ENCODE measurements around the gene MYH16. TPM values are rescaled to one million over a fixed set of nuclear protein-coding genes. Genes with fewer than 3 reads are reported as not detected.
A peak's percentile ranks its signal among the peaks of the same experiment; 100 is the strongest.
"Not testable (repeated sequence)": the region's sequence is repeated elsewhere in the genome, so short reads cannot be mapped to it uniquely, and the experiment has no call there.

MYH16 gene
- total RNA-seq, 5 donors from 2014 or later (not counting 1 experiment from before 2014, with no cell fraction given): not detected

- peak overlapping the region in 1 of 2 donors; percentile 16 for H3K27ac Mint-ChIP-seq
- H3K36me3 Mint-ChIP-seq: peaks cover 33% of the 10 kb centered on the region
- ChIA-PET CTCF (interaction anchor here in 1 of 2 donors (0.6 to 0.7 kb wide), 2 partner anchors 9 to 85 kb away, joined by 3 read pairs; no protein-coding TSS in a partner anchor), POLR2A (interaction anchor here (0.6 kb wide), 2 partner anchors 21 to 723 kb away, joined by 4 read pairs; no protein-coding TSS in a partner anchor)
- no peaks in the 10 kb centered on the region for H3K27me3 Mint-ChIP-seq
- H3K9me3 Mint-ChIP-seq: no peaks in the 10 kb centered on the region
- WGBS (ENCODE audit: insufficient coverage): 96% methylated on average over 16 of the region's 16 CpGs
- H3K4me1 Mint-ChIP-seq: no peaks in the 10 kb centered on the region
- Histone ChIP-seq H3K9me3 (no peaks in the 10 kb centered on the region), H3K36me3 (ENCODE audit: control insufficient read depth in 2 of 2, extremely low read depth in 1 of 2, insufficient read depth in 1 of 2, low read length in 1 of 2) (peaks cover 21 to 74% of the 10 kb centered on the region in 2 donors), H3K27ac (ENCODE audit: low read length) (no peak overlapping the region), H3K27me3 (replicated peaks in 1 of 2; ENCODE audit: control insufficient read depth in 2 of 2, extremely low read depth in 1 of 2, insufficient read depth in 2 of 2, low read length in 1 of 2) (no peaks in the 10 kb centered on the region), H3K4me3 (ENCODE audit: control insufficient read depth in 1 of 2, extremely low read depth in 1 of 2, low read length in 1 of 2) (no peak overlapping the region), H3K4me1 (ENCODE audit: control insufficient read depth in 1 of 2, extremely low read depth in 1 of 2, insufficient read depth in 2 of 2, low read length in 2 of 2) (no peaks in the 10 kb centered on the region)
- ATAC-seq (replicated peaks in 1 of 4) (no peak), DNase-seq (no peak)
- no peak overlapping the region for H3K4me3 Mint-ChIP-seq
These were observed 85.3 kb downstream of the MYH16 start for GRCh38 chr7:99357701-99358490.

GRCh38 chr7:99358521-99358920 lies 85.9 kb downstream of the MYH16 start:
- H3K27ac ChIP-seq (ENCODE audit: low read length); H3K4me1 Mint-ChIP-seq; H3K4me1 ChIP-seq (ENCODE audit: control insufficient read depth in 1 of 2, extremely low read depth in 1 of 2, insufficient read depth in 2 of 2, low read length in 2 of 2); DNase-seq; H3K9me3 ChIP-seq; H3K27me3 ChIP-seq (replicated peaks in 1 of 2; ENCODE audit: control insufficient read depth in 2 of 2, extremely low read depth in 1 of 2, insufficient read depth in 2 of 2, low read length in 1 of 2); H3K4me3 Mint-ChIP-seq; H3K4me3 ChIP-seq (ENCODE audit: control insufficient read depth in 1 of 2, extremely low read depth in 1 of 2, low read length in 1 of 2); H3K27me3 Mint-ChIP-seq; ATAC-seq (replicated peaks in 1 of 4); H3K9me3 Mint-ChIP-seq: not testable (repeated sequence)
- peaks cover 23 to 75% of the 10 kb centered on the region in 2 donors for H3K36me3 ChIP-seq (ENCODE audit: control insufficient read depth in 2 of 2, extremely low read depth in 1 of 2, insufficient read depth in 1 of 2, low read length in 1 of 2)
- WGBS (ENCODE audit: insufficient coverage): 99% methylated on average over 15 of the region's 15 CpGs
- ChIA-PET CTCF (interaction anchor here (0.7 kb wide), 2 partner anchors 9 to 49 kb away, joined by 3 to 8 read pairs; no protein-coding TSS in a partner anchor), POLR2A (interaction anchor here (0.6 kb wide), 2 partner anchors 21 to 722 kb away, joined by 4 read pairs; no protein-coding TSS in a partner anchor)
- Mint-ChIP-seq H3K27ac (peak overlapping the region in 1 of 2 donors; percentile 16), H3K36me3 (peaks cover 39% of the 10 kb centered on the region)

- Histone ChIP-seq H3K36me3 (ENCODE audit: control insufficient read depth in 2 of 2, extremely low read depth in 1 of 2, insufficient read depth in 1 of 2, low read length in 1 of 2) (peaks cover 28 to 78% of the 10 kb centered on the region in 2 donors), H3K4me3 (ENCODE audit: control insufficient read depth in 1 of 2, extremely low read depth in 1 of 2, low read length in 1 of 2) (no peak overlapping the region), H3K4me1 (ENCODE audit: control insufficient read depth in 1 of 2, extremely low read depth in 1 of 2, insufficient read depth in 2 of 2, low read length in 2 of 2) (no peaks in the 10 kb centered on the region), H3K9me3 (no peaks in the 10 kb centered on the region), H3K27me3 (replicated peaks in 1 of 2; ENCODE audit: control insufficient read depth in 2 of 2, extremely low read depth in 1 of 2, insufficient read depth in 2 of 2, low read length in 1 of 2) (no peaks in the 10 kb centered on the region), H3K27ac (ENCODE audit: low read length) (no peak overlapping the region)
- H3K4me3 Mint-ChIP-seq: no peak overlapping the region
- H3K27me3 Mint-ChIP-seq: no peaks in the 10 kb centered on the region
- ATAC-seq (replicated peaks in 1 of 4) (no peak), DNase-seq (no peak)
- ChIA-PET CTCF (interaction anchor here in 1 of 2 donors (0.7 kb wide), 2 partner anchors 15 to 48 kb away, joined by 5 to 8 read pairs; partner anchors contain the start of gene ARPC1B), POLR2A (no interaction called here)
- H3K9me3 Mint-ChIP-seq: no peaks in the 10 kb centered on the region
- peaks cover 45% of the 10 kb centered on the region for H3K36me3 Mint-ChIP-seq
- no peaks in the 10 kb centered on the region for H3K4me1 Mint-ChIP-seq
- WGBS (ENCODE audit: insufficient coverage): 96% methylated on average over 19 of the region's 22 CpGs
- peak overlapping the region in 1 of 2 donors; percentile 44 for H3K27ac Mint-ChIP-seq
These were observed 87.0 kb downstream of the MYH16 start for GRCh38 chr7:99359465-99360154.

Other genes starting within 250 kb of the MYH16 start
- 10 to 100 TPM; 21.6 to 26.4 (median 22.7) TPM for gene SMURF1, start 128.7 kb upstream of the MYH16 start, total RNA-seq
- gene KPNA7, start 64.7 kb upstream of the MYH16 start, total RNA-seq: under 1 TPM in 2 of 5 donors, not detected in 3; 0.25 to 0.35 TPM
- gene ARPC1A, start 53.1 kb downstream of the MYH16 start, total RNA-seq: 10 to 100 TPM; 30.6 to 49.1 (median 40.4) TPM
- gene ARPC1B, start 101.9 kb downstream of the MYH16 start, total RNA-seq: 100 to 1,000 TPM; 131 to 232 (median 203) TPM
- 10 to 100 TPM; 48.1 to 75.7 (median 67.4) TPM for gene PDAP1, start 135.8 kb downstream of the MYH16 start, total RNA-seq
- 100 to 1,000 TPM in 1 of 5 donors, 10 to 100 TPM in 4; 63.2 to 127 (median 82.3) TPM for gene BUD31, start 136.1 kb downstream of the MYH16 start, total RNA-seq
- 10 to 100 TPM in 3 of 5 donors, 1 to 10 TPM in 2; 5.4 to 11.6 (median 10.5) TPM for gene PTCD1, start 166.0 kb downstream of the MYH16 start, total RNA-seq
- 10 to 100 TPM; 44.4 to 58.1 (median 52.3) TPM for gene CPSF4, start 166.1 kb downstream of the MYH16 start, total RNA-seq
- gene ATP5MF, start 193.3 kb downstream of the MYH16 start, total RNA-seq: 100 to 1,000 TPM in 4 of 5 donors, 10 to 100 TPM in 1; 68.1 to 145 (median 141) TPM
- gene ZNF789, start 200.1 kb downstream of the MYH16 start, total RNA-seq: 10 to 100 TPM; 17.0 to 24.8 (median 19.7) TPM
- 100 to 1,000 TPM in 3 of 5 donors, 10 to 100 TPM in 2; 88.4 to 188 (median 104) TPM for gene ZNF394, start 227.4 kb downstream of the MYH16 start, total RNA-seq
- 1 to 10 TPM; 5.4 to 9.1 (median 8.2) TPM for gene ZKSCAN5, start 231.8 kb downstream of the MYH16 start, total RNA-seq

Measured in T-cell (primary cell).